Thymus (tissue), 14 donors: Measurements from ENCODE around the gene TRO. TPM values are rescaled to one million over a fixed set of nuclear protein-coding genes. Genes with fewer than 3 reads are reported as not detected.

Experiments used
- DNase-seq, 9 donors: peaks; one replicate each; pipeline ENCODE4 v3.0.0-alpha.2; 2013; ENCODE audit warnings: low spot score in 9 of 9, low read depth in 6 of 9, missing footprints in 1 of 9
- H3K27ac ChIP-seq, 2 donors: one replicate each; pipeline ENCODE4 v1.5.1; 2013; ENCODE audit warnings: control low read depth in 1 of 2, low read depth in 1 of 2, low read length in 1 of 2, mild to moderate bottlenecking in 1 of 2, moderate library complexity in 1 of 2
- H3K27me3 ChIP-seq, 2 donors: one replicate each; pipeline ENCODE4 v1.5.1; 2013; ENCODE audit warnings: low read length in 1 of 2; ENCODE audit not compliant: control insufficient read depth in 2 of 2, insufficient read depth in 1 of 2
- H3K36me3 ChIP-seq, 2 donors: one replicate each; pipeline ENCODE4 v1.5.1; 2013; ENCODE audit warnings: low read length in 1 of 2, mild to moderate bottlenecking in 1 of 2, moderate library complexity in 1 of 2; ENCODE audit not compliant: control insufficient read depth in 2 of 2, insufficient read depth in 2 of 2
- H3K4me1 ChIP-seq, 2 donors: one replicate each; pipeline ENCODE4 v1.5.1; 2013; ENCODE audit warnings: low read length in 2 of 2; ENCODE audit not compliant: control insufficient read depth in 2 of 2, insufficient read depth in 2 of 2
- H3K4me3 ChIP-seq, 2 donors: one replicate each; pipeline ENCODE4 v1.5.1; 2013; ENCODE audit warnings: low read length in 2 of 2, control low read depth in 1 of 2, mild to moderate bottlenecking in 1 of 2
- H3K9me3 ChIP-seq, 2 donors: one replicate each; pipeline ENCODE4 v1.5.1; 2013; ENCODE audit warnings: low read length in 1 of 2, mild to moderate bottlenecking in 1 of 2; ENCODE audit not compliant: control insufficient read depth in 2 of 2, insufficient read depth in 1 of 2
- WGBS: extraction: QIAGEN DNeasy Blood & Tissue Kit; methylation state at CpG from one replicate; pipeline ENCODE4 v1.1.7; 2013; 5-methylcytosine and 5-hydroxymethylcytosine counted together
- long read RNA-seq, 10 donors: transcript quantifications; one replicate each; lab custom pipeline, GENCODE V29; 2026
- polyA plus RNA-seq: library from polyadenylated mRNA; stranded (reverse); fragments of 200-250 nt; gene quantifications from one replicate; pipeline ENCODE4 v1.2.3, GENCODE V29; 2013
- total RNA-seq: library from RNA; stranded (reverse); fragments of 120-200 nt; gene quantifications from one replicate; pipeline ENCODE4 v1.2.4, GENCODE V29; 2013
- donor health status: healthy.

Gene TRO, protein sequence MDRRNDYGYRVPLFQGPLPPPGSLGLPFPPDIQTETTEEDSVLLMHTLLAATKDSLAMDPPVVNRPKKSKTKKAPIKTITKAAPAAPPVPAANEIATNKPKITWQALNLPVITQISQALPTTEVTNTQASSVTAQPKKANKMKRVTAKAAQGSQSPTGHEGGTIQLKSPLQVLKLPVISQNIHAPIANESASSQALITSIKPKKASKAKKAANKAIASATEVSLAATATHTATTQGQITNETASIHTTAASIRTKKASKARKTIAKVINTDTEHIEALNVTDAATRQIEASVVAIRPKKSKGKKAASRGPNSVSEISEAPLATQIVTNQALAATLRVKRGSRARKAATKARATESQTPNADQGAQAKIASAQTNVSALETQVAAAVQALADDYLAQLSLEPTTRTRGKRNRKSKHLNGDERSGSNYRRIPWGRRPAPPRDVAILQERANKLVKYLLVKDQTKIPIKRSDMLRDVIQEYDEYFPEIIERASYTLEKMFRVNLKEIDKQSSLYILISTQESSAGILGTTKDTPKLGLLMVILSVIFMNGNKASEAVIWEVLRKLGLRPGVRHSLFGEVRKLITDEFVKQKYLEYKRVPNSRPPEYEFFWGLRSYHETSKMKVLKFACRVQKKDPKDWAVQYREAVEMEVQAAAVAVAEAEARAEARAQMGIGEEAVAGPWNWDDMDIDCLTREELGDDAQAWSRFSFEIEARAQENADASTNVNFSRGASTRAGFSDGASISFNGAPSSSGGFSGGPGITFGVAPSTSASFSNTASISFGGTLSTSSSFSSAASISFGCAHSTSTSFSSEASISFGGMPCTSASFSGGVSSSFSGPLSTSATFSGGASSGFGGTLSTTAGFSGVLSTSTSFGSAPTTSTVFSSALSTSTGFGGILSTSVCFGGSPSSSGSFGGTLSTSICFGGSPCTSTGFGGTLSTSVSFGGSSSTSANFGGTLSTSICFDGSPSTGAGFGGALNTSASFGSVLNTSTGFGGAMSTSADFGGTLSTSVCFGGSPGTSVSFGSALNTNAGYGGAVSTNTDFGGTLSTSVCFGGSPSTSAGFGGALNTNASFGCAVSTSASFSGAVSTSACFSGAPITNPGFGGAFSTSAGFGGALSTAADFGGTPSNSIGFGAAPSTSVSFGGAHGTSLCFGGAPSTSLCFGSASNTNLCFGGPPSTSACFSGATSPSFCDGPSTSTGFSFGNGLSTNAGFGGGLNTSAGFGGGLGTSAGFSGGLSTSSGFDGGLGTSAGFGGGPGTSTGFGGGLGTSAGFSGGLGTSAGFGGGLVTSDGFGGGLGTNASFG (N-terminal part only)
- 17.3 TPM for total RNA-seq
- 12.4 TPM for polyA plus RNA-seq
- long read RNA-seq, donor 1 = 0 reads
- long read RNA-seq, donor 2, full-length matches to known transcripts = 2 of 2 reads
- long read RNA-seq, donor 2, partial matches to known transcripts = 0 of 2 reads
- long read RNA-seq, donor 2, other reads (novel, unspliced or antisense) = 0 of 2 reads
- long read RNA-seq, donor 3, partial matches to known transcripts = 11 of 14 reads
- long read RNA-seq, donor 3, other reads (novel, unspliced or antisense) = 0 of 14 reads
- long read RNA-seq, donor 4, partial matches to known transcripts = 5 of 7 reads
- long read RNA-seq, donor 4, other reads (novel, unspliced or antisense) = 0 of 7 reads
- long read RNA-seq, donor 5, partial matches to known transcripts = 17 of 21 reads
- long read RNA-seq, donor 5, other reads (novel, unspliced or antisense) = 0 of 21 reads
- long read RNA-seq, donor 6, partial matches to known transcripts = 0 of 3 reads
- long read RNA-seq, donor 6, other reads (novel, unspliced or antisense) = 0 of 3 reads
- long read RNA-seq, donor 7, partial matches to known transcripts = 5 of 8 reads
- long read RNA-seq, donor 7, other reads (novel, unspliced or antisense) = 0 of 8 reads
- long read RNA-seq, donor 8, partial matches to known transcripts = 5 of 6 reads
- long read RNA-seq, donor 8, other reads (novel, unspliced or antisense) = 0 of 6 reads
- long read RNA-seq, donor 9, partial matches to known transcripts = 0 of 3 reads
- long read RNA-seq, donor 9, other reads (novel, unspliced or antisense) = 0 of 3 reads
- long read RNA-seq, donor 10, partial matches to known transcripts = 5 of 6 reads
- long read RNA-seq, donor 10, other reads (novel, unspliced or antisense) = 0 of 6 reads

DNA sequence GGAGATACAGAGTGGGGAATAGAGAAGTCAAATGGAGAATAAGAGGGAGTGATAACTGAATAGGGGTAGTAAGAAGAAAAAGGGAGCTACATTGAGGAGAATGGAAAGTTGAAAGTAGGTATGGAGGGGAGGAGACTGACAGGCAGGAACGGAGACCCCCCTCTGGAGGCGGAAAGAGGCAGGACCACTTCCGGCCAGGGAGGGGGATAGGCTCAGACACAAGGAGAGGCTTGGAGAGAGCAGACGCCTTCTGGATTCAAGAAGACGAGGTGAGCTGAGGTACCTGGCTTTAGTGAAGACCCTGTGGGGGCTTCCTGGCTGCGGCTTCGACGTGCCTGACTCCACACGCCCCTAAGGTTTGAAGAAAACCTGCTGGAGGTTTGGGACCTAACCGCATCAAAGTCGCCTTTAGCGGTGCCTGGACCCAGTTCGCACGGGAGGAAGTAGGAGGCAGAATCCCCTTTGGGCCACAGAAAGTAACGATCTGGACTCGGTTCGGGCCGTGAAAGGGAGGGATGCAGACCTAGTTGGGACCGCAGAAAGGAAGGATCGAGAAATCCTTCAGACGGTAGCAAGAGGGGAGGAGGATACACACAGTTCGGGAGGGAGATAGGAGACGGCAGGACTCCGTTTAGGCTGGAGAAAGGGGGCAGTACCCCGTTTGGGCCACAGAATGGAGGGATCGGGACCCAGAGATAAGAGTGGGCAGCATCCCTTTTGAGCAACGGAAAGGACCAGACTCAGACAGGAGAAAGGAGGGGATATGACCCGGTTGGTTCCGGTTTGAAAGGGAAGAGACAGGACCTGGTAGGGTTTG is at the start of gene TRO:
Gene TRO (plus strand): TSS at position 215 of the 817 bp plus-strand sequence. CDS start 1,423 bp downstream, outside the sequence.
- H3K36me3 ChIP-seq = peaks cover 6 to 12% of the 10 kb centered on the region in 2 donors
- 0% methylated on average over 29 of the region's 29 CpGs for WGBS
- H3K27ac ChIP-seq = peak within 1 kb of the TSS in 1 of 2 donors; percentile 63
- H3K27me3 ChIP-seq = no peaks in the 10 kb centered on the region
- H3K9me3 ChIP-seq = no peaks in the 10 kb centered on the region
- H3K4me3 ChIP-seq = peak within 1 kb of the TSS; percentile 55 to 64
- H3K4me1 ChIP-seq = peaks cover 0 to 4% of the 10 kb centered on the region in 2 donors
- DNase-seq = peak in 5 of 9 donors; percentile 4 to 39 (median 11)

DNA sequence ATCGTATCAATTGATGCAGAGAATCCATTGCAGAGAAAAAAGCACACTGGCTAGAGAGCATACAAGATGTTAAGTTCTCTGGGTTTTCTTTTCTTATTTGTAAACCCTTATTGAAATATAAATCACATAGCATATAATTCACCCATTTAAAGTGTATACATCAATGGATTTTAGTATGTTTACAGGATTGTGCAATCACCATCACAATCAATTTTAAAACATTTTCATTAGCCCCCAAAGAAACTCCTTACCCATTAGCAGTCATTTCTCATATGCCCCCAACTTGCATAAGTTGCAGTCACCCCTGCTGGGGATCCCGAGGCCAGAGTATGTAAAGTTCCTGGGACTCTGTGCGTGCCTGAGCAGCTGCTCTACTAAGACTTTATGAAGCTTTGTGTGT is 34.9 kb upstream of the TRO start:
- Histone ChIP-seq H3K36me3 (no peaks in the 10 kb centered on the region), H3K4me3 (no peak overlapping the region), H3K27ac (no peak overlapping the region), H3K27me3 (no peaks in the 10 kb centered on the region), H3K9me3 (no peaks in the 10 kb centered on the region), H3K4me1 (no peaks in the 10 kb centered on the region)
- 88% methylated on average over 3 of the region's 3 CpGs for WGBS
- no peak for DNase-seq

DNA sequence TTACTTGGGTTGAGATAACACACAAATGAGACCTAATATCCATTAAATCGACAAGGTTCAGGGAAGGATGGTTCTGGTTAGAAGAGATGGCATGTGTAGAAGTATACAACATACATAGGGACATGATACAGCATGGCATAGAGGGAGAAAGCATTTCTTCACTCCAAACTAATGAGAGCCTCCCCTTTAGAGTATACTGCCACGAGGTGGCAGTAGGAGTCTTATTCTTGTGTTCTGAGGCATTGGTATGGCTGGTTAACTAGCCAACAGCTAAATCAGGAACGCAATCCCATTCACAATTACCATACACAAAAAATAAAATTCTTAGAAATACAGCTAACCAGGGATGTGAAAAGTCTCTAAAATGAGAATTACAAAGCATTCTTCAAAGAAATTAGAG is 29.1 kb upstream of the TRO start:
- no peaks in the 10 kb centered on the region for H3K4me1 ChIP-seq
- H3K9me3 ChIP-seq = no peaks in the 10 kb centered on the region
- H3K36me3 ChIP-seq = no peaks in the 10 kb centered on the region
- H3K4me3 ChIP-seq = no peak overlapping the region
- 21% methylated on average over 3 of the region's 3 CpGs for WGBS
- peak in 7 of 9 donors; percentile 3 to 56 (median 13) for DNase-seq
- H3K27me3 ChIP-seq = no peaks in the 10 kb centered on the region
- no peak overlapping the region for H3K27ac ChIP-seq

DNA sequence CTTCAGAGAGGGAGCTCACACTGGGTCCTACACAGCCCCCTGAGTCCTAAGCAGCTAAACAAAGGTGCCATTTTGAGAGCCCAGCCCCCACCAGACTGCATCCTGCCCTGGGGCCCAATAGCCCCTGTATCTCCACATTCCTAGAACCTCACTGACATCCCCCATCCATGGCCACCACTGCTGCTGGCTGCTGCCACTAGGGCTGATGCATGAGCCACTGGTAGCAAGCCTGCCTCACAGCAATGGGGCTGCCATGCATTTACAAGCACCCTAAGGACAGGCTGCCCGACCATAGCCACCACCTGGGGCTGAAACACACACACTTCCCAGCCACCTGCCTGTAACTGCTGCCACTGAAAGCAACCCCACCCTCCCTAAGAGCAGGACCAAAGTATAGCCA is 26.5 kb upstream of the TRO start:
- WGBS = 68% methylated on average over 1 of the region's 1 CpG
- Histone ChIP-seq H3K27me3 (no peaks in the 10 kb centered on the region), H3K4me1 (no peaks in the 10 kb centered on the region), H3K4me3 (no peak overlapping the region), H3K9me3 (no peaks in the 10 kb centered on the region), H3K36me3 (no peaks in the 10 kb centered on the region), H3K27ac (no peak overlapping the region)
- DNase-seq = no peak

DNA sequence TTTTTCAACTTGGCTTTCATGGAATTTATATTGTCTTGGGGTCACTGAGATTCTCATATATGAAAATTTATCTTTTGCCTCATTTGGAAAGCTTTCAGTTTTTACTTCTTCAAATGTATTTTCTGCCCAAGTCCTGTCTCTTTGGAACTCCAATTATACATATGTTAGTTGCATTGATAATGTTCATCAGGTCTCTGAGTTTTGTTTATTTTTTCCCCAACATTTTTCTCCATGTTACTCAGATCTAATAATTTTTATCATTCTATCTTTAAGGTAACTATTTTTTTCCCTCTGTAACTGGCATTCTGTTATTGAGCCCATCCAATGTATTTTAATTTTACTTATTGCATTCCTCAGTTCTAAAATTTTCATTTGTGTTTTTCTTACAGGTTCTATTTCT is 10.7 kb upstream of the TRO start:
- no peak overlapping the region for H3K27ac ChIP-seq
- no peaks in the 10 kb centered on the region for H3K9me3 ChIP-seq
- H3K4me3 ChIP-seq = no peak overlapping the region
- no peak for DNase-seq
- no peaks in the 10 kb centered on the region for H3K27me3 ChIP-seq
- no peaks in the 10 kb centered on the region for H3K36me3 ChIP-seq
- H3K4me1 ChIP-seq = no peaks in the 10 kb centered on the region

DNA sequence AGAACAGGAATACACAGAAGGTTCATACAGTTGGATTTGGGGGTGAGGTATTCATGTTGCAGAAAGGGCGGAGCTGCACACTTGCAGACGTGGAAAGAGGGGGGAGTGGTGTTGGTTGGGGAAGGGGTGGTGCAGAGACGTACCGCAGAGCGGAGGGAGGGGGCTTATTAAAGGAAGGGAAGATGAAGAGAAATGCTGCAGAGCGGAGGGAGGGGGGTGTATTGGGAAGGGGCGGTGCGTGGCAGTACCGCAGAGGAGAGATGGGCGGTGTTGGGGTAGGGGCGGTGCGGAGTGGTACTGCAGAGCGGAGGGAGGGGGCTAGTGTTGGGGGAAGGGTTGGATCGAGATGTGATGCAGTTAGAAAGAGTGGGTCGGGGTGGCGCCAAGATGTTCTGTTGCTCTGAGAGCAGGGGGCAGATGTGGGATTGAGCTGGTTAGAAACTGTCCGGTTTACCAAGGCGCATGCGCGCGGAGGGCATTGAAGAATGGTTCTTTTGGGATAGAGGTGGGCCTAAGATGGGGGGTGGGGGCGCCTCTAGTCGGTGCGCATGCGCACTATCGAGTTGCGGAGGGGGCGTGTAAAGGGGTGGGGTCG is 900 bp downstream of the TRO start:
- DNase-seq = peak; percentile 33 to 76 (median 61)
- Histone ChIP-seq H3K27ac (peak overlapping the region in 1 of 2 donors; percentile 63), H3K27me3 (no peaks in the 10 kb centered on the region), H3K9me3 (no peaks in the 10 kb centered on the region), H3K4me3 (peak overlapping the region; percentile 55 to 64), H3K36me3 (peaks cover 6 to 12% of the 10 kb centered on the region in 2 donors), H3K4me1 (peaks cover 0 to 4% of the 10 kb centered on the region in 2 donors)
- under 1% methylated on average over 29 of the region's 29 CpGs for WGBS

DNA sequence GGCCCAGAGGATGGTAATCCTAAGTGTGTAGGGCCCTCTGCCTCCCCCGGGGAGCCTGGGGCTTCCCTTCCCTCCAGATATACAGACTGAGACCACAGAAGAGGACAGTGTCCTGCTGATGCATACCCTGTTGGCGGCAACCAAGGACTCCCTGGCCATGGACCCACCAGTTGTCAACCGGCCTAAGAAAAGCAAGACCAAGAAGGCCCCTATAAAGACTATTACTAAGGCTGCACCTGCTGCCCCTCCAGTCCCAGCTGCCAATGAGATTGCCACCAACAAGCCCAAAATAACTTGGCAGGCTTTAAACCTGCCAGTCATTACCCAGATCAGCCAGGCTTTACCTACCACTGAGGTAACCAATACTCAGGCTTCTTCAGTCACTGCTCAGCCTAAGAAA is 1.9 kb downstream of the TRO start:
- Histone ChIP-seq H3K4me3 (no peak overlapping the region), H3K36me3 (peaks cover 9 to 14% of the 10 kb centered on the region in 2 donors), H3K27me3 (no peaks in the 10 kb centered on the region), H3K4me1 (peaks cover 0 to 4% of the 10 kb centered on the region in 2 donors), H3K9me3 (no peaks in the 10 kb centered on the region), H3K27ac (no peak overlapping the region)
- WGBS = 100% methylated on average over 3 of the region's 3 CpGs
- no peak for DNase-seq
